HL-60 (cell line): ENCODE results near the gene IPO5.

Source experiments
- POLR2AphosphoS5 ChIP-seq: IDR thresholded peaks from 2 replicates; pipeline ENCODE4 v1.6.1; 2012; ENCODE audit warnings: low read depth
- SPI1 ChIP-seq: IDR thresholded peaks from 2 replicates; pipeline ENCODE4 v1.6.1; 2012; ENCODE audit warnings: low read depth, mild to moderate bottlenecking, borderline replicate concordance
- TF ChIP-seq, protein P1 (sequence below): IDR thresholded peaks from 2 replicates; pipeline ENCODE4 v1.6.1; 2012; ENCODE audit warnings: low read depth; ENCODE audit not compliant: insufficient replicate concordance
- TF ChIP-seq, protein P2 (sequence below): IDR thresholded peaks from one replicate; pipeline ENCODE4 v1.5.1; 2011; ENCODE audit warnings: low read length, control low read depth, inconsistent platforms; ENCODE audit not compliant: insufficient read depth

DNA sequence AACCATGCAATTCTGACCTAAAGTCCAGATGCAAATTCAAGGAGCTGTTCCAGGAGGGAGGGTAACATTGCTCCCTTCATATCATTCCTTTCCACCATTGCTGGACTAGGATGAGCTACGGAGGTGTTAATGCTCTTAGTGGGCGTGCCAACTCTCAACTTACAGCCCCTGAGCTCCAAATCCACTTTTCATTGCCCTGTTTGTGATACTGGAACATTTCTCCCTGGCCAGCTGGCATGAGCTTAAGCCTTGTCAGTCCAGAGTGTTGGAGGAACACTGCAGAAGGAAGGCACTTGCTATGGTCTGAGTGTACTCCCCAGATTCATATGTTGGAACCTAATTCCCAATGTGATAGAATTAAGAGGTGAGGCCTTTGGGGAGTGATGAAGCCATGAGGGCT, 119.0 kb downstream of the IPO5 start:
- TF ChIP-seq, protein P1, sequence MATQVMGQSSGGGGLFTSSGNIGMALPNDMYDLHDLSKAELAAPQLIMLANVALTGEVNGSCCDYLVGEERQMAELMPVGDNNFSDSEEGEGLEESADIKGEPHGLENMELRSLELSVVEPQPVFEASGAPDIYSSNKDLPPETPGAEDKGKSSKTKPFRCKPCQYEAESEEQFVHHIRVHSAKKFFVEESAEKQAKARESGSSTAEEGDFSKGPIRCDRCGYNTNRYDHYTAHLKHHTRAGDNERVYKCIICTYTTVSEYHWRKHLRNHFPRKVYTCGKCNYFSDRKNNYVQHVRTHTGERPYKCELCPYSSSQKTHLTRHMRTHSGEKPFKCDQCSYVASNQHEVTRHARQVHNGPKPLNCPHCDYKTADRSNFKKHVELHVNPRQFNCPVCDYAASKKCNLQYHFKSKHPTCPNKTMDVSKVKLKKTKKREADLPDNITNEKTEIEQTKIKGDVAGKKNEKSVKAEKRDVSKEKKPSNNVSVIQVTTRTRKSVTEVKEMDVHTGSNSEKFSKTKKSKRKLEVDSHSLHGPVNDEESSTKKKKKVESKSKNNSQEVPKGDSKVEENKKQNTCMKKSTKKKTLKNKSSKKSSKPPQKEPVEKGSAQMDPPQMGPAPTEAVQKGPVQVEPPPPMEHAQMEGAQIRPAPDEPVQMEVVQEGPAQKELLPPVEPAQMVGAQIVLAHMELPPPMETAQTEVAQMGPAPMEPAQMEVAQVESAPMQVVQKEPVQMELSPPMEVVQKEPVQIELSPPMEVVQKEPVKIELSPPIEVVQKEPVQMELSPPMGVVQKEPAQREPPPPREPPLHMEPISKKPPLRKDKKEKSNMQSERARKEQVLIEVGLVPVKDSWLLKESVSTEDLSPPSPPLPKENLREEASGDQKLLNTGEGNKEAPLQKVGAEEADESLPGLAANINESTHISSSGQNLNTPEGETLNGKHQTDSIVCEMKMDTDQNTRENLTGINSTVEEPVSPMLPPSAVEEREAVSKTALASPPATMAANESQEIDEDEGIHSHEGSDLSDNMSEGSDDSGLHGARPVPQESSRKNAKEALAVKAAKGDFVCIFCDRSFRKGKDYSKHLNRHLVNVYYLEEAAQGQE: no peak
- TF ChIP-seq, protein P2, sequence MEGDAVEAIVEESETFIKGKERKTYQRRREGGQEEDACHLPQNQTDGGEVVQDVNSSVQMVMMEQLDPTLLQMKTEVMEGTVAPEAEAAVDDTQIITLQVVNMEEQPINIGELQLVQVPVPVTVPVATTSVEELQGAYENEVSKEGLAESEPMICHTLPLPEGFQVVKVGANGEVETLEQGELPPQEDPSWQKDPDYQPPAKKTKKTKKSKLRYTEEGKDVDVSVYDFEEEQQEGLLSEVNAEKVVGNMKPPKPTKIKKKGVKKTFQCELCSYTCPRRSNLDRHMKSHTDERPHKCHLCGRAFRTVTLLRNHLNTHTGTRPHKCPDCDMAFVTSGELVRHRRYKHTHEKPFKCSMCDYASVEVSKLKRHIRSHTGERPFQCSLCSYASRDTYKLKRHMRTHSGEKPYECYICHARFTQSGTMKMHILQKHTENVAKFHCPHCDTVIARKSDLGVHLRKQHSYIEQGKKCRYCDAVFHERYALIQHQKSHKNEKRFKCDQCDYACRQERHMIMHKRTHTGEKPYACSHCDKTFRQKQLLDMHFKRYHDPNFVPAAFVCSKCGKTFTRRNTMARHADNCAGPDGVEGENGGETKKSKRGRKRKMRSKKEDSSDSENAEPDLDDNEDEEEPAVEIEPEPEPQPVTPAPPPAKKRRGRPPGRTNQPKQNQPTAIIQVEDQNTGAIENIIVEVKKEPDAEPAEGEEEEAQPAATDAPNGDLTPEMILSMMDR: no peak
- TF ChIP-seq POLR2AphosphoS5 (no peak), SPI1 (no peak)
